H1 (cell line): Measurements from ENCODE around the gene LHFPL2. TPM values are rescaled to one million over a fixed set of nuclear protein-coding genes. Genes with fewer than 3 reads are reported as not detected.

Experiments used
- CTCF ChIA-PET: fragments of 300-600 bp; sonication (Branson Sonifier 250); formaldehyde crosslinking; loops from one replicate; lab custom pipeline; 2021; ENCODE audit not compliant: partially characterized antibody; lab: Charles Lee
- POLR2A ChIA-PET: fragments of 300-600 bp; sonication (Branson Sonifier 250); formaldehyde crosslinking; loops from one replicate; lab custom pipeline; 2021; ENCODE audit warnings: inconsistent platforms; ENCODE audit not compliant: partially characterized antibody; lab: Charles Lee
- DNase-seq, 2 experiments: peaks; one replicate each; pipeline versions ENCODE4 v3.0.0 to v3.0.0-alpha.2; 2010 to 2022; ENCODE audit warnings: low spot score in 2 of 2, low read depth in 1 of 2, mixed read lengths in 1 of 2
- FAIRE-seq: peaks from 2 replicates; lab custom pipeline; 2011; peaks lifted over from hg19 to GRCh38; lab: Jason Lieb, UNC
- H2AFZ ChIP-seq: 2 replicates; pipeline ENCODE4 v1.8.1; 2012; ENCODE audit warnings: low read length, inconsistent platforms
- H2AK5ac ChIP-seq: 2 replicates; pipeline ENCODE4 v1.6.1; 2013; ENCODE audit warnings: low read depth, low read length
- H2BK120ac ChIP-seq: replicated peaks from 2 replicates; pipeline ENCODE3; 2013; ENCODE audit warnings: low read depth, low read length, inconsistent platforms
- H2BK12ac ChIP-seq: 2 replicates; pipeline ENCODE4 v1.6.1; 2013; ENCODE audit warnings: low read depth, low read length
- H2BK15ac ChIP-seq: 2 replicates; pipeline ENCODE4 v1.6.1; 2013; ENCODE audit warnings: low read length
- H2BK20ac ChIP-seq: 2 replicates; pipeline ENCODE4 v1.6.1; 2013; ENCODE audit warnings: low read length
- H2BK5ac ChIP-seq: 2 replicates; pipeline ENCODE4 v1.6.1; 2013; ENCODE audit warnings: low read depth, low read length
- H3K14ac ChIP-seq: 2 replicates; pipeline ENCODE4 v1.6.1; 2013; ENCODE audit warnings: inconsistent platforms; ENCODE audit not compliant: insufficient read length
- H3K18ac ChIP-seq: 2 replicates; pipeline ENCODE4 v1.6.1; 2013; ENCODE audit warnings: low read length; ENCODE audit errors: extremely low read depth
- H3K23ac ChIP-seq: 2 replicates; pipeline ENCODE4 v1.6.1; 2013; ENCODE audit warnings: inconsistent platforms; ENCODE audit not compliant: insufficient read length
- H3K23me2 ChIP-seq: 2 replicates; pipeline ENCODE4 v1.6.1; 2013; ENCODE audit warnings: low read depth, low read length
- H3K27ac ChIP-seq: 2 replicates; pipeline ENCODE4 v1.6.1; 2011; ENCODE audit warnings: low read depth, low read length, inconsistent platforms
- H3K27me3 ChIP-seq, 4 experiments: replicated peaks in 1 of 4; 1 replicate in 1 of 4; 2 replicates in 3 of 4; pipeline versions ENCODE4 v1.6.1 to v1.8.1; 2011 to 2013; ENCODE audit warnings: low read length in 3 of 4, mild to moderate bottlenecking in 3 of 4, inconsistent platforms in 2 of 4, mixed read lengths in 2 of 4, moderate library complexity in 1 of 4; ENCODE audit not compliant: control insufficient read depth in 3 of 4, insufficient read depth in 3 of 4; ENCODE audit errors: extremely low read depth in 1 of 4
- H3K36me3 ChIP-seq, 4 experiments: 2 replicates each; pipeline versions ENCODE4 v1.6.1 to v1.8.1; 2011 to 2013; ENCODE audit warnings: mild to moderate bottlenecking in 4 of 4, low read length in 3 of 4, moderate library complexity in 2 of 4, control low read depth in 1 of 4, inconsistent platforms in 1 of 4; ENCODE audit not compliant: insufficient read depth in 4 of 4, control insufficient read depth in 2 of 4
- H3K4ac ChIP-seq: replicated peaks from 2 replicates; pipeline ENCODE3; 2013; ENCODE audit warnings: low read length, low read depth, mixed read lengths, inconsistent platforms; ENCODE audit not compliant: insufficient read length
- H3K4me1 ChIP-seq, 4 experiments: replicated peaks in 1 of 4; 1 replicate in 1 of 4; 2 replicates in 3 of 4; pipeline versions ENCODE4 v1.6.1 to v1.8.1; 2011 to 2013; ENCODE audit warnings: low read length in 3 of 4, inconsistent platforms in 2 of 4, mixed read lengths in 1 of 4; ENCODE audit not compliant: insufficient read depth in 4 of 4, control insufficient read depth in 3 of 4
- H3K4me2 ChIP-seq, 2 experiments: 2 replicates each; pipeline versions ENCODE4 v1.6.1 to v1.8.1; 2011 to 2013; ENCODE audit warnings: low read depth in 2 of 2, low read length in 2 of 2, control low read depth in 1 of 2, inconsistent platforms in 1 of 2, mild to moderate bottlenecking in 1 of 2; ENCODE audit not compliant: insufficient read depth in 1 of 2
- H3K4me3 ChIP-seq, 4 experiments: fragments of 200-600, 300-600 bp in 1 of 4; sonication (generic), shearing (Covaris generic), sonication (Bioruptor Twin) in 1 of 4; 2 replicates each; pipeline versions ENCODE4 v1.5.1 to v1.8.1; 2011 to 2016; ENCODE audit warnings: low read length in 4 of 4, low read depth in 3 of 4, control low read depth in 2 of 4, inconsistent platforms in 2 of 4, mild to moderate bottlenecking in 2 of 4, mixed read lengths in 1 of 4, moderate library complexity in 1 of 4; ENCODE audit not compliant: insufficient read depth in 2 of 4; ENCODE audit errors: extremely low read depth in 1 of 4
- H3K56ac ChIP-seq: replicated peaks from 2 replicates; pipeline ENCODE3; 2013; ENCODE audit warnings: low read depth, mild to moderate bottlenecking, mixed read lengths, low read length, inconsistent platforms; ENCODE audit not compliant: insufficient read length
- H3K79me1 ChIP-seq: 2 replicates; pipeline ENCODE4 v1.6.1; 2013; ENCODE audit warnings: low read depth, low read length, control low read depth
- H3K79me2 ChIP-seq, 2 experiments: 2 replicates each; pipeline versions ENCODE4 v1.6.1 to v1.8.1; 2012 to 2013; ENCODE audit warnings: low read length in 2 of 2, mild to moderate bottlenecking in 2 of 2, inconsistent platforms in 1 of 2; ENCODE audit not compliant: insufficient read depth in 2 of 2, control insufficient read depth in 1 of 2
- H3K9ac ChIP-seq, 4 experiments: replicated peaks in 1 of 4; 1 replicate in 1 of 4; 2 replicates in 3 of 4; pipeline versions ENCODE4 v1.6.1 to v1.8.1; 2011 to 2013; ENCODE audit warnings: low read depth in 3 of 4, low read length in 3 of 4, control low read depth in 2 of 4, mild to moderate bottlenecking in 2 of 4, moderate library complexity in 2 of 4, inconsistent platforms in 1 of 4; ENCODE audit errors: extremely low read depth in 1 of 4
- H3K9me3 ChIP-seq, 2 experiments: 2 replicates each; pipeline versions ENCODE4 v1.6.1 to v1.8.1; 2012 to 2013; ENCODE audit warnings: mild to moderate bottlenecking in 2 of 2, moderate library complexity in 2 of 2, control low read depth in 1 of 2, inconsistent platforms in 1 of 2, low read depth in 1 of 2, low read length in 1 of 2, mixed read lengths in 1 of 2; ENCODE audit not compliant: insufficient read depth in 2 of 2
- H4K20me1 ChIP-seq, 2 experiments: replicated peaks in 1 of 2; 2 replicates each; pipeline versions ENCODE3 to v1.8.1; 2011 to 2013; ENCODE audit warnings: inconsistent platforms in 2 of 2, low read length in 2 of 2, mild to moderate bottlenecking in 1 of 2; ENCODE audit not compliant: insufficient read depth in 2 of 2, control insufficient read depth in 1 of 2
- H4K5ac ChIP-seq: 2 replicates; pipeline ENCODE4 v1.6.1; 2013; ENCODE audit warnings: low read length, low read depth, mixed read lengths, inconsistent platforms; ENCODE audit not compliant: insufficient read length
- H4K8ac ChIP-seq: 2 replicates; pipeline ENCODE4 v1.8.0; 2013; ENCODE audit warnings: mild to moderate bottlenecking, moderate library complexity, low read length, inconsistent platforms; ENCODE audit not compliant: insufficient read depth; ENCODE audit errors: extremely low read depth
- H4K91ac ChIP-seq: replicated peaks from 2 replicates; pipeline ENCODE3; 2013; ENCODE audit warnings: low read length, mixed read lengths, inconsistent platforms; ENCODE audit not compliant: insufficient read length
- CEBPB ChIP-seq: IDR thresholded peaks from 2 replicates; pipeline ENCODE4 v1.6.1; 2012; ENCODE audit warnings: low read depth, low read length
- polyA plus RNA-seq, 7 experiments: library from polyadenylated mRNA; depleted of rRNA in 3 of 7; stranded (reverse) in 5 of 7; unstranded in 2 of 7; fragments of >200 nt in 5 of 7; fragments of 200-250 nt in 2 of 7; gene quantifications; 1 replicate in 5 of 7; 2 replicates in 1 of 7; 4 replicates in 1 of 7; pipeline versions ENCODE4 v1.2.1 to v1.2.3, GENCODE V29; 2011 to 2013; ENCODE audit warnings: missing spikeins in 2 of 7, mixed read lengths in 2 of 7
- total RNA-seq: library from RNA; stranded (reverse); fragmentation: NEBNext Ultra II Directional; extraction: Animal tissue kit (Norgen Biotek cat#: 25700); gene quantifications from 2 replicates; pipeline ENCODE4 v1.2.1, GENCODE V29; 2021

Gene LHFPL2
- total and polyA plus RNA-seq, 2 of the 8 experiments (the other 6 are each of a cell fraction or from before 2014, with no cell fraction given) = 9.6 to 43.0 TPM

GRCh38 chr5:78588507-78588906, 60.1 kb downstream of the LHFPL2 start:
- no peak overlapping the region for H2BK5ac ChIP-seq
- no peaks in the 10 kb centered on the region for H3K23me2 ChIP-seq
- peaks cover 0 to 42% of the 10 kb centered on the region in 2 experiments; a peak in 3 of 4 replicates for H3K79me2 ChIP-seq
- POLR2A ChIA-PET = no interaction called here
- H4K20me1 ChIP-seq = peaks cover under 1 to 5% of the 10 kb centered on the region in 2 experiments
- no peak overlapping the region for H3K4ac ChIP-seq
- no peak overlapping the region for H4K5ac ChIP-seq
- H2BK120ac ChIP-seq = no peak overlapping the region
- H2BK12ac ChIP-seq = no peak overlapping the region
- no peak for TF ChIP-seq CEBPB
- H2BK20ac ChIP-seq = no peak overlapping the region
- H3K4me1 ChIP-seq = peaks cover 0 to 2% (median 0%) of the 10 kb centered on the region in 4 experiments; a peak in 1 of 7 replicates
- no peak overlapping the region for H3K18ac ChIP-seq
- H3K14ac ChIP-seq = no peak overlapping the region
- no peak overlapping the region for H3K9ac ChIP-seq
- H3K79me1 ChIP-seq = peaks cover 3% of the 10 kb centered on the region; the same call in 1 of the 2 replicates
- H2AK5ac ChIP-seq = no peak overlapping the region
- CTCF ChIA-PET = interaction anchor here (0.7 kb wide), 1 partner anchor 111 kb away, joined by 3 read pairs; no protein-coding TSS in a partner anchor
- H2AFZ ChIP-seq = no peak overlapping the region
- no peak overlapping the region for H3K4me2 ChIP-seq
- H2BK15ac ChIP-seq = no peak overlapping the region
- DNase-seq (no peak), FAIRE-seq (no peak)
- peaks cover 15 to 19% of the 10 kb centered on the region in 2 experiments for H3K9me3 ChIP-seq
- H4K8ac ChIP-seq = no peak overlapping the region
- H3K23ac ChIP-seq = no peak overlapping the region
- H3K36me3 ChIP-seq = peaks cover 0 to 24% (median 4%) of the 10 kb centered on the region in 4 experiments; a peak in 4 of 8 replicates
- no peak overlapping the region for H3K27ac ChIP-seq
- no peak overlapping the region for H4K91ac ChIP-seq
- no peak overlapping the region for H3K56ac ChIP-seq
- no peaks in the 10 kb centered on the region for H3K27me3 ChIP-seq
- H3K4me3 ChIP-seq = no peak overlapping the region
